HG02759 (cell line): ENCODE measurements around the gene CYP2A6.

Experiments used
- ATAC-seq: cut with Tn5 transposase; IDR thresholded peaks from one replicate; pipeline ENCODE4 v1.9.1; 2021; ENCODE audit warnings: mild to moderate bottlenecking, moderate library complexity; ENCODE audit not compliant: unreplicated experiment

CYP2A6 gene

DNA sequence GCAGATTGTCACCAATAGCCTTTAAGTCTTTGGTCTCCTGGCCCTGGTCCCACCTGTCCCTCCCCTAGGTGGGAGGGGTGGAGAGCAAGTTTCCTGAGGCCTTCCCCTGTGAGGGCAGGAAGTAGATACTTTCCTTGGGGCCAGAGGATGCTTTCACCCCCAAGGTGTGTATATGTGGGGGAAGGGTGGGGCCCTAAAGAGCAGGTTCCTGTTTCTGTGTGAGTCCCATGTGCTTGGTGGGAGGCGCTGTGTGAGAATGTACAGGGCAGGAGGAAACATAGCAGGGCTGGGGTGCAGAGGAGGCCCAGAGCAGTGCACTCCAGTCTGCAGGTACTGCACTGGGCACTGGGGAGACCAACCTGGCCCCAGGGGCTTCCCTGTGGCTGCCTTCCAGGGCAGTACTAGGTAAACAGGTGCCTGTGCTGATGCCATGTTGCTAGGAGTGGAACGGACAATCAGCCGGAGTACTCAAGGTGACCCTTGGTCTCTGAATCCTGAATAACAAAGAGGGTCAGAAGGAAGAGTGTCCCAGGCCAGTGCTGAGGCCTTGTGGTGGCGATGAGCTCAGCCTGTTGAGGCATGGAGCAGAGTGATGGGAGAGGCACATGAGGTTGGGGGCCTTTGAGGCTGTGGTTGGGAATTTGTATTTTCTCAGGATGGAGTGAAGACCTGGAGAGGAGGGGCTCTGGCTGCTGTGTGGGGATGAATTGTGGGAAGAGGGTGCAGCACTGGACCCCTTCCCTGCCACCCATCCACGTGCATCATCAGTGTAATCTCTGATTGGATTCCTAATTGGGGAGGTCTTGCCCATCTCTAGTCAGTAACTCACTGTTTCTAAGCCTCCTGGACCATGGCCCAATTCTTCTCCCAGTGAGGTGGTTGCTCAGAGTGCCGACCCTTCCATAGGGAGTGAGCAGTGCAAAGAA is 46.1 kb downstream of the CYP2A6 start:
- no peak for ATAC-seq

DNA sequence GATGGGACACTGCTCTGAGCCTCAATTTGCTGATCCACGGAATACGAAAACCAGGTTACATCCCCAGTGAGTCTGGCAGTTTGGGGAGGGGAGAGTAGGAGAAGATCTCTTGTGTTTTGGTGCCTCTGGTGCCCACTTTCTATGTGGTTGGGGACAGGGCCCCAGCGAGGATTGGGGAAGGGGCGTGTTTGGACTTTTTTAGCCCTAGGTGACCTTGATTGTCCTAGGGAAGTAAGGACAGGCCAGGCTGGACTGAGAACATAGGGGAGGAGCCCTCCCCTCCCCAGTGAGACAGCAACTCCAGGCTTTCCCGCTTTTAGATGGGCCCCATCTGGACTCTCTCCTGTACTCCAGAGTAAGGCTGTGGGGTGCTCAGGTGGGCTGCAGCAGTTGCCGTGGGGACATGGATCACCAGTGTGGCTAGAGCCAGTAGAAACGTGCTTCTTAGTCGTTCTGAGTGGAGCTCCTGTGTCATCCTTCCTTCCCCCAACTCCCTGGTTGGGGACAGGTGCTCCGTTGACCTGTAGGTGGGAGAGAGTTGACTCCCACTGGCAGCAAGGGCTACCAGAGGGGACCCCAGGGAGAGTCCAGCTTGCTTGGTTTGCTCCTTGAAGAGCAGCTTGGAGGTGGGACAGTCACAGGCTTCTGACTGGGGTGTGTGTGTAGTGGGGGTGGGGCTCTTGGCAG is 46.9 kb downstream of the CYP2A6 start:
- no peak for ATAC-seq

DNA sequence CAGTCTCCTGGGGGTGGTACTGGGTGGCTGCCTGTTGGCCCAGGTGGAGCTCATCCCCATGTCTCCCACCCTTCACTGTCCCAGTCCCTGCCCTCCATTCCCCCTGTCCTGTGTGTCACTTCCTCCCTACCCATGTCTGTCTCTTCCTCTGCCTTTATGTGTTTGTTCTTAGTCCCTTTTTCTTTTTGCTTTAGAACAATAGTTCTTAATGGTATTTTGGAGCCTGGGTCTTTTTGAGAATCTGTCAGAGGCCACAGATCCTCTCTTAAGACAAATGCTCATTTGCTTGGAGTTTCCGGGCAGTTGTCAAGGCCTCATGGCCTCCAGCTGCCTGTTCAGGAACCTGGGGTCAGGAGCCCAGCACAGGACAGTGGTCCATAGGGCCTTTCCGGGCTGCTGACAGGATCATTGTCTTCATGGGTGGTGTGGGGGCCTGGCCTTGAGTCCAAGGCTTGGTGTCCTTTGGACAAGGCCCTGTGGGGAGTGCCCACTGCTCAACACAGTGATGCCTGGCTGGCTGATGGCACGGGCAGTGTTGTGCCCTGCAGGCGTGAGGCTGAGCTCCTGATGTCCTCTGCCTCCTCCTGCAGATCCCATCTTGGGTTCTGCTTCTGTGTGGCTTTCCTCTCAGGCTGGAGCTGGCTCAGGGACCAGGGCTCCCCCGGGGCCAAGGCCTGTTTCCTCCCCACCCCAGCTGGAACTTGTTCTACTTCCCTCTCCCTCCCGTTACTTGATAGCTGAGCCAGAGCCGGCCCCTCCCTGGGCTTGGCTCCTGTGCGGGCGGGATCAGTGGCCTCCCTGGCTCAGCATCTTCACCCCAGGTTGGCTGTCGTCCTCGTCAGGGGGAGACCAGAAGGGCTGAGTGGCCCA is 47.7 kb downstream of the CYP2A6 start:
- no peak for ATAC-seq

DNA sequence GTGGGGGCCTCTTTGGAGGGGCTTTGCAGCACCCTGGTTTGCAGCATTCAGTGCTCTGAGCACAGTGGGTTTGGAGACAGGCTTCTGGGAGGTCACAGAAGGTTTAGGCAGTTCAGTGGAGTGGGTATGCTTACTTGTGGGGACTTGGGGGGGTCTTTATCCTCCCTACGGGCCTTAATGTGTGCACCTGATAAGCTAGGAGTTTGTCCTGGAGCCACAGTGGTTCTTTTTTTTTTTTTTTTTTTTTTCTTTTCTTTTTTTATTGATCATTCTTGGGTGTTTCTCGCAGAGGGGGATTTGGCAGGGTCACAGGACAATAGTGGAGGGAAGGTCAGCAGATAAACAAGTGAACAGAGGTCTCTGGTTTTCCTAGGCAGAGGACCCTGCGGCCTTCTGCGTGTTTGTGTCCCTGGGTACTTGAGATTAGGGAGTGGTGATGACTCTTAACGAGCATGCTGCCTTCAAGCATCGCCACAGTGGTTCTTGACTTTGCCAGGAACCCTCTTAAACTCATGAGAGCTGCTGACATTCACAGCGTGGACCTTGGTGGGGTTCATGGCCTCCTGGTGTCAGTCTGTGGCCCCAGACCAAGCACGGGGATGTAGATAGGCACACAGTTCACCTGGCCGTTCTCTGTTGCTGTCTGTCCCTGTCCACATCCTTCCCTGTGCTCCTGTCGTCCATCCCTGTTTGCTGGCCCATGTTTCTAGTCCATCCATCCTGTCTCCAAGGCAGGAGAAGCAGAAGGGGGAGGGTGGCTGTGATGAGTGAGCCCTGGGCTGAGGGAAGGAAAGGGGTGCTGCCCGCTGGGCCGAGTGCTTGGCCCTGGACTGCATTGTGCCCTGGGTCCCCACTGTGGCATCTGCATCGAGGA is 48.6 kb downstream of the CYP2A6 start:
- ATAC-seq: no peak

DNA sequence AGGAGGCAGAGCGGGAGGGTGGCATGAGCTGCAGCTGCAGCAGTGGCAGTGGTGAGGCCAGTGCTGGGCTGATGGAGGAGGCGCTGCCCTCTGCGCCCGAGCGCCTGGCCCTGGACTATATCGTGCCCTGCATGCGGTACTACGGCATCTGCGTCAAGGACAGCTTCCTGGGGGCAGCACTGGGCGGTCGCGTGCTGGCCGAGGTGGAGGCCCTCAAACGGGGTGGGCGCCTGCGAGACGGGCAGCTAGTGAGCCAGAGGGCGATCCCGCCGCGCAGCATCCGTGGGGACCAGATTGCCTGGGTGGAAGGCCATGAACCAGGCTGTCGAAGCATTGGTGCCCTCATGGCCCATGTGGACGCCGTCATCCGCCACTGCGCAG is 49.3 kb downstream of the CYP2A6 start:
- ATAC-seq: no peak

DNA sequence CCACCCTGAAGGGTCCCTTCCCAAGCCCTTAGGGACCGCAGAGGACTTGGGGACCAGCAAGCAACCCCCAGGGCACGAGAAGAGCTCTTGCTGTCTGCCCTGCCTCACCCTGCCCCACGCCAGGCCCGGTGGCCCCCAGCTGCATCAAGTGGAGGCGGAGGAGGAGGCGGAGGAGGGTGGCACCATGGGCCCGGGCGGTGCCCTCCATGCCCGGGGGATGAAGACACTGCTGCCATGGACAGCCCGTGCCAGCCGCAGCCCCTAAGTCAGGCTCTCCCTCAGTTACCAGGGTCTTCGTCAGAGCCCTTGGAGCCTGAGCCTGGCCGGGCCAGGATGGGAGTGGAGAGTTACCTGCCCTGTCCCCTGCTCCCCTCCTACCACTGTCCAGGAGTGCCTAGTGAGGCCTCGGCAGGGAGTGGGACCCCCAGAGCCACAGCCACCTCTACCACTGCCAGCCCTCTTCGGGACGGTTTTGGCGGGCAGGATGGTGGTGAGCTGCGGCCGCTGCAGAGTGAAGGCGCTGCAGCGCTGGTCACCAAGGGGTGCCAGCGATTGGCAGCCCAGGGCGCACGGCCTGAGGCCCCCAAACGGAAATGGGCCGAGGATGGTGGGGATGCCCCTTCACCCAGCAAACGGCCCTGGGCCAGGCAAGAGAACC is 49.8 kb downstream of the CYP2A6 start:
- no peak for ATAC-seq

DNA sequence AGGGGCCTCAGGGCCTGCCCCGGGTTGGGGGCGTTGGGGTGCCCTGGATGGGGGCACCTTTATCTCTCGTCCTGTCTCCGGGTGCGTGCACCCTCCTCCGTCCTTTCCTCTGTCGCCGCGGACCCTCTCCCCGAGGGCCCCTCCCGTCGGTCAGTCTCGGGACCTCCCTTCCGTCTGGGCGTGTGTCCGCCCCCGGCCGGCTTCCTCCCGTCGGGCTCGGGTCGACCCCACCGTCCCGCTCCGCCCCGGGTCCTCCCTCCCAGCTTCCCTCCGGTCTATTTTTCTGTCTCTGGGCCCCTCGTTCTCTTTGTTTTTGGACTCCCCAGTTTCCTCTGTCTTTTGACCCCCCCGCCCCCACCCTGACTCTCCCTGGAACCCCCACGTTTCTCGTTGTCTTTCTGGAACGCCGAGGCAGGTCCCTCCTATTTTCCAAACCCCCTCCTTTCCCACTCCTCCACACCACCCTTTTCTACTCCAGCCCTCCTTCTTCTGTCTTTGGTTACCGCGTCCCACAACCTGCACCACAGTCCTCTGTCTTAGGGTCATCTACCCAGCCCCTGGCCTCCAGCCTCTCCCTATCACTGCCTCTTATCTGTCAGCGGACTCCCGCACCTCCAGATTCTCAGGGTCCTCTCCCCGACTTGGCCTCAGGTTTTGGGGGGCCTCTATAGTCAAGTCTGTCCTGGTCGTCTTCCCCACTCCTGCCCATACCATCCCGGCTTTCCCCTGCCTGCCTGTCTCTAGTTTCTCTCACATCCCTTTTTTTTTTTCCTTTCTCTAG is 50.5 kb downstream of the CYP2A6 start:
- ATAC-seq: peak; percentile 20

DNA sequence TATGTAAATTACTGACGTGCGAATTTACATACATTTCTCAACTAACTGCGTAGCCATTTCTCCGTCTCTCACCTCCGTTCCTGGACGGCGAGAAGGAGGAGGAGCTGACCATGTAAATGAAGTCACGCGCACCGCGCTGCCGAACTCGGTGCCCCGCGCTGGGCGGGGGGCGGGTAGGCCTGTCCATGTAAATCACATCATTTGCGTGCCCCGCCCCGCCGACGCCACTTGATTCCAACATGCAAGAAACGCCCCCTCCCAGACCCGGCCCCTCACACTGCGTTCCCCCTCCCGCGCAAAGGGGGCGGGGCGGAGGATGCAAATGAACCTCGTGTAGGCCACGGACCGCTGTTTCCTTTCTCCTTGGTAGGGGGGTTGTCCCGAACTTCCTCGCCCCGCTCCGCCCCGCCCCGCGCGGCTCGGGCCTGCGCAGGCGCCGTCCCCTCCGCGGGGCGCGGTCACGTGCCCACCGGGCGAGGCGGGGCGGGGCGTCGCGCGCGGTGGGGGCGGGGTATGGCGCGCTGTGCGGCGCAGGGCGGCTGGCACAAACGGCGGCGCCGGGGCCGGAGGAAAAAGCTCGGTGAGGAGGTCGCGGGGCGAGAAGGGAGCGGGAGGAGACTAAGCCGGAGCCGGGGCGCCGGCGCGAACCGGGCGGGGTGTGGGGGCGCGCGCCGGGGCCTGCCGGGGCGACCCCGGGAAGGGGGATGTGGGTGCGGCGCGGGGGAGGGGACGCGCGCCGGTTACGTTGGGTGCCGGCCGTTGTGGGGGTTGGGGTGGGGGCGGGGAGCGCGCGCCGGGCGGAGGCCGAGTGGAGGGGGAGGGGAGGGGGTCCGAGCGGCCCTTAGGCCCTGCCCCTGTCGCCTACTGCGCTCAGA is 51.3 kb downstream of the CYP2A6 start, which contains the start of gene EGLN2:
Gene EGLN2, plus strand, starts transcription at position 509 of the 875 bp plus-strand sequence. CDS start 1,382 bp downstream, outside the sequence.
- peak; percentile 82 for ATAC-seq

DNA sequence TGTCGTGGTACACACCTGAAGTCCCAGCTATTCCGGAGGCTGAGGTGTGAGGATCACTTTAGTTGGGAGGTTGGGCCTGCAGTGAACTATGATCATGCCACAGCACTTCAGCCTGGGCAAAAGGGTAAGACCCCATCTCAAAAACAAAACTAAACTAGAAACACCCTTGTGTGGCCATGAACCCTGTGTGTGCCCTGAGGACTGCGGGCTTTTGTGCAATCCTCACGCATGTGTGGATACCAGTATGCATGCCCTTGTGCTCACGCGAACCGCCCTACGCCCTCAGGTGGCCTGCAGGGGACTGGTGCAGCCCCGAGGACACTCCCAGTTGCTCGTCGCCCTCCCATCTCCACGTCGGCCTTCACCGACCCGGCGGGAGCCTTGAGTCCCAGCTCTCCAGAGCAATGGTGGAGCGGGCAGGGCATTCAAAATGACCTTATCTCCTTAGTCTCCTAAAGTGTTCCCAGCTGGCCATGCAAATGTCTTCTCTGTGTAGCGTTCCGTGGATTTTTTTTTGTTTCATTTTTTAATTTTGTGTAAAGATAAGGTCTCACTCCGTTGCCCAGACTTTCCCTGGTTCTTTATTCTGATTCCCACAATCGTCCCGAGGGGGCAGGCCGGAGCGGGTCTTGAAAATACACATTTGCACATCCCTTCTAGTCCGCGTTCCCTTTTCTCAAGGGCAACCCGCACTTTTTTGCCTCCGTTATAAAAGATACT is 52.1 kb downstream of the CYP2A6 start:
- ATAC-seq: no peak

DNA sequence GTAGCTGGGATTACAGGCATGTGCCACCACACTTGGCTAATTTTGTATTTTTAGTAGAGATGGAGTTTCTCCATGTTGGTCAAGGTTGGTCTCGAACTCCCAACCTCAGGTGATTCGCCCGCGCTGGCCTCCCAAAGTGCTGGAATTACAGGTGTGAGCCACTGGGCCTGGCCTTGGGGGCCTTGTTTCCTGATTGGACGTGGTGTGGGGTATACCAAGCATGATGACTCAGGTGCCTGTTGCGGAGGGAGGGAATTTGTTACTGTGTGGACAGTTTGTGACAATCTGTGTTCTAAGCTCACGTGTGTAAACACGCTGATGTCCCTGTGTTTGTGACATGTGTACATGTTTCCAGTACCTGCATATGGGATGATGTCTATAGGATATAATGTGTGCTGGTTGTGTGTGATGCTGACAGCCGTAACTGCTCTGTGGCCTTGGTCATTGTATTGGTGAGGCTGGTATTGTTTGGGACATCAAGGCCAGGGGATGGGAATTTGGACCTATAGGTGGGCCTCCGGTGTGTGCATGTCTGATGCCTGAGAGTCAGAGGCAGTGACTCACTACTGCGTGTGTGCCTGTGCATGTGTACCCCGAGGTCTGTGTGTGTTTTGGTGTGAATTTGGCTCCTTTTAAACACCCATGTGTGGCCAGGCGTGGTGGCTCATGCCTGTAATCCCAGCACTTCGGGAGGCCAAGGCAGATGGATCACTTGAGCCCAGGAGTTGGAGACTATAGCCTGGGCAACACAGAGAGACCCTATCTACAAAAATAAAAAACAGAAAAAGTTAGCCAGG is 52.9 kb downstream of the CYP2A6 start:
- no peak for ATAC-seq
